Activated naive CD8-positive, alpha-beta T cell treated with anti-CD3 and anti-CD28 coated beads, Interleukin-2, amount 10 ng/mL, durations not matched to agents 7 days and 5 days (primary cell): ENCODE results near the gene RBMS3. TPM values are rescaled to one million over a fixed set of nuclear protein-coding genes. Genes with fewer than 3 reads are reported as not detected.
"Not testable (repeated sequence)": the region's sequence is repeated elsewhere in the genome, so short reads cannot be mapped to it uniquely, and the experiment has no call there.

Source experiments
- ATAC-seq: fragments of 150-1000 bp; cut with Tn5 transposase; one replicate; pipeline ENCODE4 v1.10.0; 2021; ENCODE audit warnings: low read depth, moderate library complexity
- POLR2A ChIA-PET: fragments of 350-600 bp; sonication (Branson Sonifier 250); formaldehyde crosslinking; loops from one replicate; lab custom pipeline; 2021; ENCODE audit warnings: antibody characterized with exemption; lab: Charles Lee
- DNase-seq: peaks from one replicate; pipeline ENCODE4 v3.0.0; 2021
- H3K27ac Mint-ChIP-seq: one replicate; pipeline ENCODE4 v1.8.0; 2022; ENCODE audit warnings: mild to moderate bottlenecking, mixed read lengths
- H3K27me3 Mint-ChIP-seq: one replicate; pipeline ENCODE4 v1.8.0; 2022; ENCODE audit warnings: mild to moderate bottlenecking, moderate library complexity, mixed read lengths
- H3K36me3 Mint-ChIP-seq: one replicate; pipeline ENCODE4 v1.8.0; 2021; ENCODE audit warnings: mild to moderate bottlenecking, mixed read lengths
- H3K4me1 Mint-ChIP-seq: one replicate; pipeline ENCODE4 v1.8.0; 2021; ENCODE audit warnings: mixed read lengths
- H3K4me3 Mint-ChIP-seq: one replicate; pipeline ENCODE4 v1.8.0; 2022; ENCODE audit warnings: mild to moderate bottlenecking, moderate library complexity, mixed read lengths
- H3K9me3 Mint-ChIP-seq: one replicate; pipeline ENCODE4 v1.8.0; 2021; ENCODE audit warnings: mixed read lengths
- total RNA-seq, 2 experiments: library from RNA; stranded (reverse); gene quantifications; one replicate each; pipeline ENCODE4 v1.2.3, GENCODE V29; 2021

Gene RBMS3
- total RNA-seq, 2 experiments from 2014 or later, result 0.58 to 0.74 TPM

DNA sequence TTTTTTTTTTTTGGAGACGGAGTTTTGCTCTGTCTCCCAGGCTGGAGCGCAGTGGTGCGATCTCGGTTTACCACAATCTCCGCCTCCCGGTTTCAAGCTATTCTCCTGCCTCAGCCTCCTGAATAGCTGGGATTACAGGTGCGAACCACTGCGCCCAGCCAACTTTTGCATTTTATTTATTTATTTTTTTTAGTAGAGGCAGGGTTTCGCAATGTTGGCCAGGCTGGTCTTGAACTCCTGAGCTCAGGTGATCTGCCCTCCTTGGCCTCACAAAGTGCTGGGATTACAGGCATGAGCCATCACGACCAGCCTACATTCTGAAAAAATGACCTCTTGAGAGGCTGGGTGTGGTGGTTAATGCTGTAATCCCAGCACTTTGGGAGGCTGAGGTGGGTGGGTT lies 243.6 kb downstream of the RBMS3 start:
- DNase-seq, H3K9me3 Mint-ChIP-seq, ATAC-seq, H3K27ac Mint-ChIP-seq, POLR2A ChIA-PET, H3K4me1 Mint-ChIP-seq, H3K36me3 Mint-ChIP-seq, H3K27me3 Mint-ChIP-seq, H3K4me3 Mint-ChIP-seq: not testable (repeated sequence)

DNA sequence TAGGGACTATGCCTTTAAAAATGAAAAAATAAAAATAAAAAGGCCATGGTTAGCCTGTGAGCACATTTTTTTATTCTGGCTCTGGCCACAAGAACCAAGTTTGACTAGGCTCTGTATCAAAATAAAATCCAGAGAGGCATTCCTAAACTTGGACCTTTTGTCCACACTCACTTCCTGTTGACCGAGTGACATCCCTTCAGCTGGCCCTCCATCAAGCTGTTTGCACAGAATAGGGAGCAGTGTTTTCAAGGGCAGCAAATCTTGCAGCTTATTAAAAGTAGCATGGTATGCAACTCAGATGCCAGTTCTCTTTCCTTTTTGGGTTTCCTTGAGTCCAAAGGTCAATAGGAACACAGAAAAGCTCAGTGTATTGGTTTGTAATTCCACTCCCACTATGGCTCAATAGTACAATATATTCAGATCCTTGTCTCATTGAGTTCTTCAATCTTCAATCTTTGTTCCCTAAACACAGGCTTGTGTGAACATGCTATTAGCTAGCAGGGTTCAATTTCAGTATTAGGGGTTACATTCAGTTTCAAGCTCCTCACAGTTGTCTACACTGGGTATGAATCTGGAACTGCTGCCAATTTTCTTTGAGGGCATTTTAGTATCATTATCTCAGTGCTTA lies 244.5 kb downstream of the RBMS3 start:
- POLR2A ChIA-PET, result no interaction called here
- DNase-seq (no peak), ATAC-seq (no peak)
- Mint-ChIP-seq H3K36me3 (no peaks in the 10 kb centered on the region), H3K27ac (no peak overlapping the region), H3K4me3 (no peak overlapping the region), H3K4me1 (no peaks in the 10 kb centered on the region), H3K9me3 (no peaks in the 10 kb centered on the region), H3K27me3 (peaks cover 2% of the 10 kb centered on the region)

DNA sequence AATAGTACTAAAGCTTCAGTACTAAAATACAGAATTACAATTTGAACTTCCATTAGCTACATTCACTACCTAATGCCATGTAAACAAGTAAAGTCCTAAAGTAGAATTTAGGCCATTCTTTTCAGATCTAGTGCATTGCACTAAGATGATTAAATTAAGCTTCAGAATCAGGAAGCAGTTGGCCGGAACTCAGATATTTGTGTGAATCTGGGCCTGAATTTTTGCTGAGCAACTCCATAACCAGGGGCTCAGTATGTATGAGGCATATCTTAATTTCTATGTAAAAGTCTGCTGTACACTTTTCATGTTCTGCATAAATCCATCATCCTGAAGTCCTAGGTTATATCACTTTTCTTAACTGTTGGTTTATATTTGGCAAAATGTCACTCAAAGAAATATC lies 246.4 kb downstream of the RBMS3 start:
- DNase-seq (no peak), ATAC-seq (no peak)
- no peaks in the 10 kb centered on the region for H3K9me3 Mint-ChIP-seq
- H3K36me3 Mint-ChIP-seq, result no peaks in the 10 kb centered on the region
- no peak overlapping the region for H3K4me3 Mint-ChIP-seq
- no peaks in the 10 kb centered on the region for H3K4me1 Mint-ChIP-seq
- POLR2A ChIA-PET, result no interaction called here
- H3K27me3 Mint-ChIP-seq, result peaks cover 2% of the 10 kb centered on the region
- H3K27ac Mint-ChIP-seq, result no peak overlapping the region

DNA sequence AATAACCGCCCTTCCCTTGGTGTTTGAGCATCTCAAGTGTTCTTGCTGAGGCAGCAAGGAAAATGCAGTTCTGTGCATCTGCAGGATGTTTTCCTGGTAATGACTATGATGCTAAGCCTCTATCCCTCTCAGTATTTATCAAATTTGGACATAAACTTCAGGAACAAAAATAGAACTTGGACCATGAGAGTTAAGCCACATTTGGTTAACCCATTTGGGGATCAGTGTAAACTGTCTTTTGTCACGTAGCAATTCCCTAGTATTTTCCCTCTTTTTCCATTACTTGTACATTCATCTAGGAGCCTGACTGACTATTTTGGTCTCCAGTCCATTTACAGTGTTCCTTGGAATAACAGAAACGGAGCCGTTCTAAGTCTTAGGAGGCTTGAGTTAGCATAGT lies 250.8 kb downstream of the RBMS3 start:
- no peaks in the 10 kb centered on the region for H3K27me3 Mint-ChIP-seq
- no peak for DNase-seq
- ATAC-seq, result no peak
- H3K4me1 Mint-ChIP-seq, result no peaks in the 10 kb centered on the region
- H3K27ac Mint-ChIP-seq, result no peak overlapping the region
- H3K4me3 Mint-ChIP-seq, result no peak overlapping the region
- no peaks in the 10 kb centered on the region for H3K36me3 Mint-ChIP-seq
- POLR2A ChIA-PET, result no interaction called here
- H3K9me3 Mint-ChIP-seq, result peaks cover 1% of the 10 kb centered on the region

DNA sequence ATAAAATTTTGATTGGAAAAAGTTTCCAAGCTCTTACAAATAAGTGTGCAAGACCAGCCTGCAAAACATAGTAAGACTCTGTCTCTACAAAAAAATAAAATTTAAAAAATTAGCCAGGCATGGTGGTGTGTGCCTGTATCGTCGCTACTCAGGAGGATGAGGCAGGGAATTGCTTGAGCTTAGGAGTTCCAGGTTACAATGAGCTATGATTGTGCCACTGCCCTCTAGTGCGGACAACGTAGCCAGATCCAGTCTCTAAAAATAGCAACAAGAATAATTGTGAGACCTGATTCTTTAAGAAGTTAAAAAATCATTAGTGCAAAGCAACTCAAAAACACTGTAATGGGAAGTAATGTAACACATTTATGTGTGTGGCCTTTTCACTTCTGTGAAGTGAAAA lies 251.6 kb downstream of the RBMS3 start:
- ATAC-seq (no peak), DNase-seq (no peak)
- Mint-ChIP-seq H3K4me1 (no peaks in the 10 kb centered on the region), H3K27ac (no peak overlapping the region), H3K27me3 (no peaks in the 10 kb centered on the region), H3K4me3 (no peak overlapping the region), H3K36me3 (no peaks in the 10 kb centered on the region), H3K9me3 (peaks cover 1% of the 10 kb centered on the region)
- POLR2A ChIA-PET, result no interaction called here

DNA sequence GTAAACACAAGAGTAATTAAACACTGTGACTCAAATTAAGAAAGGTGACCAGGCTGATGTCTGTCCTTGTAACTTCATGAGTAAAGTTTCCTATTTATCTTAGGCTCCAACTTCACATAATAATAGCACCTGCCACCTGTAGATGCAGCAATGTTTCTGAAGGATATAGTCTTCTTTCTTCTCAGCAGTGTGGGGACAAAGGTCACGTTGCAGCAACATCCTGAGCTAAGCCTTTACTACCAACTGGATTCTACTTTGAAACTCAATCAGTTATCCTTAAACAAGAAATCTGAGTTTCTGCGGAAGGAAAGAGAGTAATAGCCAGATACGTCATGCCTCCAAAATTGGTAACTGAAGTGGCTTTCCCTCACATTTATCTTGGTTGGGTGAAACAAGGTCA lies 253.1 kb downstream of the RBMS3 start:
- ATAC-seq (no peak), DNase-seq (no peak)
- Mint-ChIP-seq H3K27me3 (no peaks in the 10 kb centered on the region), H3K4me3 (no peak overlapping the region), H3K4me1 (no peaks in the 10 kb centered on the region), H3K9me3 (peaks cover 1% of the 10 kb centered on the region), H3K27ac (no peak overlapping the region), H3K36me3 (no peaks in the 10 kb centered on the region)
- POLR2A ChIA-PET, result no interaction called here

DNA sequence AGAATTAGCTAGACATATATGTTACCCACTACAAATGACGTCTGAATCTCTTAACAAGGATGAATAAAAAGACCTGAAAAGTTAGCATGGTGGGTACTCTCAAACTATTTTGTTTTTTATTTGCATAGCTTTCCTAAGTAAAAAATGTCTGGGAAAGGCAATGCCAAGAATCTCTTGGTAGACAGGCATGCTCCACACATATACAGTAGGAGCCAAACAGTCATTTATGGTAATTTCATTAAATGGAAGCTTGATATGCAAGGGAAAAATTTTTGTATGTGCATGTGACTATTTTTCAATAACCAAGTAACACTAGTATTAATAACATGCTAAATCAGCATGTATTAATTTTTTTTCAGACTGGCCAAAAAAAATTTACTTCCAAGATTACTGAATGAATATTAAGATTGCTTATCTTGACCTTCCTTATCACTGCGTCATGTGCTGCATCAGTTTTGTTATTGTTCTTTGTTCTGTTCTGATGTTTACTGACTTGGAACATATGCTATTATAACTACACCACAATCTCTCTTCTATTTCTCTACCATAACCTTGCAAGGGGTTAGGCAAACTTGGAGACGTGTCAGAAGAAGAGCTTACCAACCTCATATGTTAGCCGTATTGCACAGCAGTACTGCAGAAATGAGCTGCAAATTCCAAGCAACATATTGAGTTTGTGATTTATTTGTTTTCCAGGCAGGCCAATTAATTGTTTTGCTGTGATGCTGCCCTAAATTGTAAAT lies 255.3 kb downstream of the RBMS3 start:
- H3K27ac Mint-ChIP-seq, result no peak overlapping the region
- no peaks in the 10 kb centered on the region for H3K36me3 Mint-ChIP-seq
- H3K4me3 Mint-ChIP-seq, result no peak overlapping the region
- POLR2A ChIA-PET, result no interaction called here
- H3K4me1 Mint-ChIP-seq, result no peaks in the 10 kb centered on the region
- no peak for ATAC-seq
- H3K9me3 Mint-ChIP-seq, result peaks cover 1% of the 10 kb centered on the region
- no peak for DNase-seq
- no peaks in the 10 kb centered on the region for H3K27me3 Mint-ChIP-seq

DNA sequence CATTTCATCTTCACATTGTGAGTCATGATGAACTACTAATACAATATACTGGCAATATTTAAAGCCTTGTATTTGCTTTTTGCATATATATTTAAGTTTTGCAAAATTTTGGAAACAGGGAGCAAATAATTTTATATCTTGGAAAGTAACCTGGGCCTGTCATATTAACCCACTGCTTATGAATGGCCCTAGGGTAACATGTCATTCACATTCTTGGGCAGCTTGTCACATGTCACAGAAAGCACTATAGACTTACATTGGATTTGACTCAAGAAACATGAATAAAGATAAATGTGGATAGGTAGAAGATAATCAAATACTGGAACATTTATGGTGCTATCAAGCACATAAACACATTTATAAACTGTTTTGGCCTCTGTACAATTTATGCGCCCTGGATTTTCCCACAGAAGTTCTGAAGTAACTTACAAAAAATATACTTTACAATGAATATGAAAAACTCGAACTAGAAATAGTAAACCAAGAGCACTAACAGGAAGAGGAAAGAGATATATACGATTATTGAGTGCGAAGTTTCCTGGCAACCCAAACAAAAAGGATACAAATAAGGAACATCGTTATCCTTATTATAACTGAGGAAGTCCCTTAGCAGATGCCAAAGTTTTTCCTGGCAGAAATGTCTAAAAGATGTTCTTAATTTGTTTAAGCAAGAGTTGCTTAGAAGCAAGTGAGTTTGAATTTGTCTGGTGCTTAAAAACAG lies 257.2 kb downstream of the RBMS3 start:
- no peaks in the 10 kb centered on the region for H3K27me3 Mint-ChIP-seq
- no peak for DNase-seq
- H3K4me3 Mint-ChIP-seq, result no peak overlapping the region
- no peak overlapping the region for H3K27ac Mint-ChIP-seq
- H3K4me1 Mint-ChIP-seq, result no peaks in the 10 kb centered on the region
- peaks cover 1% of the 10 kb centered on the region for H3K9me3 Mint-ChIP-seq
- no peaks in the 10 kb centered on the region for H3K36me3 Mint-ChIP-seq
- ATAC-seq, result no peak
- POLR2A ChIA-PET, result no interaction called here

DNA sequence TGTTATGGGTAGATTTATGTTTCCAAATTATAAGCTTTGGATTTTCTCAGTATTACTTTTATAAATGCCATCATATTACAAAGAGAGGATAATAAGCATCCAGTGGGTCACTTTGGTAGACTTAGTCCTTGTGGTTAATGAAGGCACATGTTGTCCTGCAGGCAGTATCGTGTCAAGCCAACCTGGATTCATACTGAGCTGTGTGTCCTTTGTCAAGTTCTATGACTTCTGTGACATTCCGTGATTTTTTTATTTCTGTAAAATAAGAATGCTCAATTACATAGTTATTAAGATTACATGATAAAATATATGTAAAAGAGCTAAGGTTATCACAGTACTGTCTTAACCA lies 257.7 kb downstream of the RBMS3 start:
- ATAC-seq (no peak), DNase-seq (no peak)
- H3K4me3 Mint-ChIP-seq, result no peak overlapping the region
- no peak overlapping the region for H3K27ac Mint-ChIP-seq
- peaks cover 1% of the 10 kb centered on the region for H3K9me3 Mint-ChIP-seq
- no peaks in the 10 kb centered on the region for H3K36me3 Mint-ChIP-seq
- H3K4me1 Mint-ChIP-seq, result no peaks in the 10 kb centered on the region
- no peaks in the 10 kb centered on the region for H3K27me3 Mint-ChIP-seq
- POLR2A ChIA-PET, result no interaction called here

DNA sequence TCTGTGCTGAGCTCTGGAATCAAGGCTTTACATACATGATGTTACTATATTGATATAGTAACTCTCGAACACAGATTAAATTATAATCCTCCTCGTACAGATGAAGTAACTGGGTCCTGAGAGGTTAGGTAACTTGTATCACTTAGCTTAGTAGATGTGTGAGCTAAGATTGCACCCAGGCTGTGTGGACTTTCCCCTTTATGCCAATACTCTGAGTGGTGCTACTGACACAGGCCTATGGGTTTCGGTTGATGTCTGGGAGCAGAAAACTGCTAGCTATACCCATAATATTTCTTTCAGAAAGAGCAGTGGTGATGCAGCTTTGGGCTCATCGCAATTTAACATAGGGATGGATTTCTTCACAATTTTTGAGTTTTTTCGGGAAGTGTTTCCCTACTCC lies 259.7 kb downstream of the RBMS3 start:
- Mint-ChIP-seq H3K27ac (no peak overlapping the region), H3K4me3 (no peak overlapping the region), H3K36me3 (no peaks in the 10 kb centered on the region), H3K4me1 (no peaks in the 10 kb centered on the region), H3K9me3 (peaks cover 1% of the 10 kb centered on the region), H3K27me3 (peaks cover 2% of the 10 kb centered on the region)
- ATAC-seq (no peak), DNase-seq (no peak)
- POLR2A ChIA-PET, result no interaction called here

DNA sequence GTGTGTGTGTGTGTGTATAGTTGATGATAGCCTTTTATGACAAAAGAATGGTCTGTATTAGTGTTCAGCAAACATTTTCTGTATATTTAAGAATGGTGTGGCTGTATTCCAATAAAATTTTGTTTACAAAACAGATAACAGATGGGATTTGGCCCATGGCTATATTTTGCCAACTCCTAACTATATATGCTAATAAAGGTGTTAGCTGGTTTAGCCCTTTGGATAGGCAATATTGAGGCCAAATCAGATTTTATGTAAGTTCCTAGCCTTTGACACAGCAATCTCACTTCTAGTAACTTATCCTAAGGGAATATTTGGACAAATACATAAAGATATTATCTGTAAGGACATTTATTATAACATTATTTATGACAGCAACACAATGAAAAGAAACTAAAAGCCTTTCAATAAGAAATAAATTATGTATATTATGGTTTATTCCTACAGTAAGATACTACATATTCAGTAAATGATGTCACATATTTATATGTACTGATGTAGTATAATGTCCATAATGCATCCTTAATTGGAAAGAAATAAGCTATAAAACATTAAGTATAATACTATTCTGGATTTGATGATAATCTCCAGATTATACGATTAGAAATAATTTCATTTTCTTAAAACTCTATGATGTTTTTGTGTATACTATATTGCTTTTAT lies 264.0 kb downstream of the RBMS3 start:
- no peak for DNase-seq
- H3K27me3 Mint-ChIP-seq, result peaks cover 4% of the 10 kb centered on the region

DNA sequence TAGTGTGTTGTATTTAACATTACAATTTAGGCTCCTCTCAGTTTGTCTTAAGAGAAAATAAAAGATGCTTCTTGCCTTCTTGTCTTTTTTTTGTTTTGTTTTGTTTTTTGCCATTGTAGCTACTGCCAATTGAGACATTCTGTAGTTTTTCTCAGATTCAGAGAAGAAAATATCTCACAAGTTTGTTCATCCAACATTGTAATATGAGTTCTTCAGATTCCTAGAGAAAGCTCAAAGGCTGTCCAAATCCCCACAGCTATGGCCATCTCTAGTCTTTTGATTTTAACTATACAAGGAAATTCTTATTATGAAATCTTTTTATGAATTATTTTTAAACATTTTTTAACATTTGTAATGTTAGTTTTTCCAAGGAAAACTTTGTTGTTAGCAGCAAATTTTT lies 264.7 kb downstream of the RBMS3 start:
- Mint-ChIP-seq H3K9me3 (no peaks in the 10 kb centered on the region), H3K4me3 (no peak overlapping the region), H3K27ac (no peak overlapping the region), H3K36me3 (no peaks in the 10 kb centered on the region), H3K4me1 (no peaks in the 10 kb centered on the region), H3K27me3 (peaks cover 4% of the 10 kb centered on the region)
- no peak for ATAC-seq
- POLR2A ChIA-PET, result no interaction called here
- DNase-seq, result no peak

More for the DNA sequence above, 264.0 kb downstream of the RBMS3 start:
- no peaks in the 10 kb centered on the region for H3K36me3 Mint-ChIP-seq
- H3K4me3 Mint-ChIP-seq, result no peak overlapping the region
- POLR2A ChIA-PET, result no interaction called here
- H3K9me3 Mint-ChIP-seq, result no peaks in the 10 kb centered on the region
- no peak for ATAC-seq
- H3K4me1 Mint-ChIP-seq, result no peaks in the 10 kb centered on the region
- no peak overlapping the region for H3K27ac Mint-ChIP-seq

DNA sequence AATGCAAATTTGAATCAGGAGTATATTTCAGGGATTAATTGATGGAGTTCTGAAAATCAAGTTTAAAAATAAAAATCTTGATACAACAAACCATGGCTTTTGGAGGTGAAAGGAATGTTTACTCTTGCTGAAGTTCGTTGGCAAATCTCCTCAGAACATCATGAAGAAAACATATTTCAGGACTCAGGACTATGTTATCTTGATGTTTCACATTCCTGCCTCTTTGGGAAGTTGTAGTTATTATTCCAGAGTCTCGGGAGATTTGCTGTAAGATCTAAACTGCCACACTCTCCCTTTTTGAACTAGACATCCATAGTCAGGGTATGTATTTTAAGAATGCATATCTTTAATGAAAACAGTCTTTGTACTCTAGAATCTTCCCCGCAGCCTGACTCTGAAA lies 271.2 kb downstream of the RBMS3 start:
- H3K27ac Mint-ChIP-seq, result no peak overlapping the region
- H3K27me3 Mint-ChIP-seq, result peaks cover 2% of the 10 kb centered on the region
- H3K4me3 Mint-ChIP-seq, result no peak overlapping the region
- no peaks in the 10 kb centered on the region for H3K9me3 Mint-ChIP-seq
- no peaks in the 10 kb centered on the region for H3K36me3 Mint-ChIP-seq
- POLR2A ChIA-PET, result no interaction called here
- H3K4me1 Mint-ChIP-seq, result peaks cover 3% of the 10 kb centered on the region
- ATAC-seq (no peak), DNase-seq (no peak)
